Heart left ventricle (tissue), 16 donors: ENCODE measurements around the gene TNFRSF6B. TPM values are rescaled to one million over a fixed set of nuclear protein-coding genes. Genes with fewer than 3 reads are reported as not detected.

Source experiments
- ATAC-seq, 4 donors: fragments of 200-7000 bp; cut with Tn5 transposase; one replicate each; pipeline ENCODE4 v1.9.1; 2020 to 2022; ENCODE audit warnings: moderate library complexity in 4 of 4, mild to moderate bottlenecking in 3 of 4, moderate number of reproducible peaks in 1 of 4
- DNase-seq, 5 donors: peaks; one replicate each; pipeline ENCODE4 v3.0.0-alpha.2; 2020
- H3K27ac ChIP-seq, 12 donors: fragments of 200-600 bp; sonication (generic) in 4 of 12; one replicate each; pipeline versions ENCODE4 v1.5.0 to v1.8.0; 2016 to 2022; ENCODE audit warnings: mild to moderate bottlenecking in 2 of 12
- H3K27me3 ChIP-seq, 9 donors: fragments of 200-600 bp; sonication (generic) in 2 of 9; one replicate each; pipeline versions ENCODE4 v1.5.1 to v1.8.0; 2016 to 2022; ENCODE audit warnings: mild to moderate bottlenecking in 3 of 9
- H3K36me3 ChIP-seq, 9 donors: fragments of 200-600 bp; sonication (generic) in 2 of 9; one replicate each; pipeline versions ENCODE4 v1.5.0 to v1.8.0; 2018 to 2022; ENCODE audit warnings: mild to moderate bottlenecking in 2 of 9
- H3K4me1 ChIP-seq, 12 donors: fragments of 200-600 bp; sonication (generic) in 4 of 12; one replicate each; pipeline versions ENCODE4 v1.5.0 to v1.8.0; 2016 to 2022; ENCODE audit warnings: mild to moderate bottlenecking in 3 of 12
- H3K4me3 ChIP-seq, 12 donors: fragments of 200-600 bp; sonication (generic) in 4 of 12; one replicate each; pipeline versions ENCODE4 v1.5.0 to v1.8.0; 2017 to 2022; ENCODE audit warnings: mild to moderate bottlenecking in 9 of 12, moderate library complexity in 4 of 12
- H3K9me3 ChIP-seq, 12 donors: fragments of 200-600 bp; sonication (generic) in 4 of 12; one replicate each; pipeline versions ENCODE4 v1.5.0 to v1.8.0; 2016 to 2022; ENCODE audit warnings: mild to moderate bottlenecking in 1 of 12
- CTCF ChIP-seq, 12 donors: fragments of 200-600 bp; sonication (generic) in 4 of 12; IDR thresholded peaks; one replicate each; pipeline versions ENCODE4 v1.5.0 to v1.8.0; 2018 to 2022; ENCODE audit warnings: antibody characterized with exemption in 12 of 12, mild to moderate bottlenecking in 5 of 12
- POLR2A ChIP-seq, 2 donors: fragments of 450-650 bp; IDR thresholded peaks; one replicate each; pipeline ENCODE4 v1.6.1; 2017; ENCODE audit warnings: antibody characterized with exemption in 2 of 2, mild to moderate bottlenecking in 2 of 2, moderate library complexity in 2 of 2
- WGBS, 4 donors: extraction: QIAGEN DNeasy Blood & Tissue Kit in 2 of 4; methylation state at CpG; one replicate each; pipeline versions ENCODE4 v1.1.5 to v1.1.7; 2013 to 2018; 5-methylcytosine and 5-hydroxymethylcytosine counted together
- intact Hi-C, 10 donors: fragments of 100-400 bp; cut with DNase I; formaldehyde crosslinking; loops; one replicate each; pipeline versions ENCODE4 v1.11.1 to v1.14.2; 2022
- polyA plus RNA-seq, 2 donors: library from polyadenylated mRNA; stranded (reverse); fragments of 200-250 nt; gene quantifications; one replicate each; pipeline ENCODE4 v1.2.3, GENCODE V29; 2013
- total RNA-seq, 9 donors: library from RNA; depleted of rRNA in 2 of 9; stranded (reverse); fragments of >200 nt in 2 of 9; fragmentation: NEBNext Ultra II Directional in 3 of 9; extraction: Animal tissue kit (Norgen Biotek cat#: 25700) in 3 of 9; gene quantifications; one replicate each; pipeline versions ENCODE4 v1.1.0 to v1.2.4, GENCODE V29; 2016 to 2023
- donor health status: ischemic (EF 13 %, LVEDD 7.1; RV severe dilation, severe dysfunction).
- donor health status: healthy with polysubstance abuse.
- donor health status: DM: no; HTN: yes; CAD: no.
- donor health status: DM: no; HTN: no; CAD: no.
- donor health status: ischemic (EF 25% LVEDD 6.9; RV normal size, moderate dysfunction).
- donor health status: ischemic (EF 25% LVEDD 5.7; RV mildly dilated, moderate dysfunction).
- donor health status: healthy.
- donor health status: DM: yes; HTN: yes; CAD: no.
- donor health status: ischemic (EF 35%, LVEDD 5.7; RV mildly dilated, moderate dysfunction).
- donor health status: nonischemic (EF 11% LVEDD 7.7; RV severe dilation, severe dysfunction).
- donor health status: DM: yes; HTN: yes; CAD: no.
- donor health status: PGD.
- donor health status: ischemic (EF 29% LVEDD 5.4; RV normal size, mild dysfunction).
- donor health status: nonischemic (EF 23%, LVEDD 6.1; RV moderate dilation, normal function).

The TNFRSF6B gene
- total and polyA plus RNA-seq, 11 donors, result 0.42 to 6.4 (median 1.7) TPM; not detected in 1

GRCh38 chr20:63682384-63683139, 13.9 kb upstream of the TNFRSF6B start:
- peaks cover 7 to 63% (median 38%) of the 10 kb centered on the region in 12 donors for H3K4me1 ChIP-seq
- TF ChIP-seq POLR2A (IDR thresholded peaks at IDR 0.05) (peak in 1 of 2 donors; percentile 16), CTCF (IDR thresholded peaks at IDR 0.05) (no peak)

DNA sequence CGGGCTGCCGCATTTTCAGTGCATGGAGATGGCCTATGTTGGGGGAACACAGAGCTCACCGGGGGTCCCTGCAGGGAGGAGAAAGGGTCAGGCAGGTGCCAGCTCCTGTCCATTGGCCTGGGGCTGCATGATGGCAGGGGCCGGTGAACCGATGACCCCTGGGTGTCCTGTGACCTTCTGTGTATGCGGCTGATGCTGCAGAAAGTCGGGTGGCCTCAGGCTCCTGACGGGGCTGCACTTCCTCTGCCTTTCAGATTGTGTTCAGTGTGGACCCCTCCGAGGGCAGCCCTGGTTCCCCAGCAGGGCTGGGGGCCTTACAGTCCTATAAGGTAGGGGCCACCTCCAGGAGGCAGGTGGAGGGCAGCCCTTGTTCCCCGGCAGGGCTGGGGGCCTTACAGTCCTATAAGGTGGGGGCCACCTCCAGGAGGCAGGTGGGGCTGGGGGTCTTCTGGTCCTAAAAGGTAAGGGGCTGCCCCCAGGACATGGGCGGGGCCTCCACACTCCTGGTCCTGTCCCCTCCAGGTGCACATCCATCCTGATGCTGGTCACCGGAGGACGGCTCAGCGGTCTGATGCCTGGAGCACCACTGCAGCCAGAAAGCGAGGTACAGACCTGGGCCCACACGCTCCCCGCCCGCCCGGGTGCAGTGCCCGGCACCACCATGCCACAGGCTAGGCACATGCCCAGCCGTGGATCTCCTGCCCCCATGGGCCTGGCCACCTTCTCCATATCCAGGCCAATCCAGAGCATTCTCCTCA, 11.0 kb upstream of the TNFRSF6B start:
- WGBS, 4 donors, result 87 to 96% (median 93%) methylated on average over 10 to 21 of the region's 21 CpGs
- H3K27ac ChIP-seq, result peak overlapping the region; percentile 22 to 99 (median 88)
- H3K36me3 ChIP-seq, result peaks cover 0 to 8% (median 0%) of the 10 kb centered on the region in 9 donors
- no peaks in the 10 kb centered on the region for H3K9me3 ChIP-seq
- ATAC-seq, result no peak
- no peaks in the 10 kb centered on the region for H3K27me3 ChIP-seq
- intact Hi-C loops, result loop anchor here in 1 of 10 donors (2.0 kb wide), 1 partner anchor 59 kb away; the partner anchor contains the start of gene GMEB2
- peak in 1 of 5 donors; percentile 25 for DNase-seq
- no peak overlapping the region for H3K4me3 ChIP-seq
- TF ChIP-seq POLR2A (IDR thresholded peaks at IDR 0.05), result no peak
- H3K4me1 ChIP-seq, result peaks cover 19 to 78% (median 53%) of the 10 kb centered on the region in 12 donors

More at GRCh38 chr20:63682384-63683139, 13.9 kb upstream of the TNFRSF6B start:
- Histone ChIP-seq H3K27ac (peak overlapping the region; percentile 63 to 90 (median 82)), H3K4me3 (no peak overlapping the region), H3K36me3 (peaks cover 0 to 24% (median 6%) of the 10 kb centered on the region in 9 donors), H3K9me3 (no peaks in the 10 kb centered on the region), H3K27me3 (no peaks in the 10 kb centered on the region)
- intact Hi-C loops, result no loop called here
- 46 to 68% (median 55%) methylated on average over 19 to 22 of the region's 22 CpGs for WGBS, 4 donors
- peak; percentile 43 to 69 (median 66) for ATAC-seq
- DNase-seq, result peak; percentile 70 to 88 (median 79)

- no peaks in the 10 kb centered on the region for H3K27me3 ChIP-seq
- DNase-seq (peak in 1 of 5 donors; percentile 41), ATAC-seq (no peak)
- peaks cover 0 to 8% (median 0%) of the 10 kb centered on the region in 9 donors for H3K36me3 ChIP-seq
- peak overlapping the region in 8 of 12 donors; percentile 5 to 39 (median 22) for H3K4me3 ChIP-seq
- peaks cover 19 to 83% (median 53%) of the 10 kb centered on the region in 12 donors for H3K4me1 ChIP-seq
- TF ChIP-seq POLR2A (IDR thresholded peaks at IDR 0.05), result no peak
- TF ChIP-seq CTCF (IDR thresholded peaks at IDR 0.05), result no peak
- H3K27ac ChIP-seq, result peak overlapping the region; percentile 22 to 99 (median 88)
- intact Hi-C loops, result loop anchor here in 1 of 10 donors (2.0 kb wide), 1 partner anchor 59 kb away; the partner anchor contains the start of gene GMEB2
- 83 to 89% (median 86%) methylated on average over 7 to 24 of the region's 24 CpGs for WGBS, 4 donors
- no peaks in the 10 kb centered on the region for H3K9me3 ChIP-seq
Measured at GRCh38 chr20:63686094-63686491, 10.4 kb upstream of the TNFRSF6B start.

- no peak for TF ChIP-seq CTCF (IDR thresholded peaks at IDR 0.05)
- peak in 1 of 2 donors; percentile 36 for TF ChIP-seq POLR2A (IDR thresholded peaks at IDR 0.05)
- DNase-seq (peak; percentile 86 to 92 (median 87)), ATAC-seq (peak; percentile 60 to 84 (median 68))
- Histone ChIP-seq H3K4me1 (peaks cover 19 to 83% (median 50%) of the 10 kb centered on the region in 12 donors), H3K9me3 (no peaks in the 10 kb centered on the region), H3K36me3 (peaks cover 0 to 8% (median 0%) of the 10 kb centered on the region in 9 donors), H3K27ac (peak overlapping the region; percentile 22 to 99 (median 88)), H3K27me3 (no peaks in the 10 kb centered on the region), H3K4me3 (peak overlapping the region in 9 of 12 donors; percentile 5 to 39 (median 20))
- 29 to 48% (median 35%) methylated on average over 17 to 45 of the region's 45 CpGs for WGBS, 4 donors
- intact Hi-C loops, result loop anchor here in 1 of 10 donors (2.0 kb wide), 1 partner anchor 60 kb away; the partner anchor contains the start of gene GMEB2
Measured at GRCh38 chr20:63686492-63687321, 9.7 kb upstream of the TNFRSF6B start.
